ENCODE results near the gene THSD4.

DNA sequence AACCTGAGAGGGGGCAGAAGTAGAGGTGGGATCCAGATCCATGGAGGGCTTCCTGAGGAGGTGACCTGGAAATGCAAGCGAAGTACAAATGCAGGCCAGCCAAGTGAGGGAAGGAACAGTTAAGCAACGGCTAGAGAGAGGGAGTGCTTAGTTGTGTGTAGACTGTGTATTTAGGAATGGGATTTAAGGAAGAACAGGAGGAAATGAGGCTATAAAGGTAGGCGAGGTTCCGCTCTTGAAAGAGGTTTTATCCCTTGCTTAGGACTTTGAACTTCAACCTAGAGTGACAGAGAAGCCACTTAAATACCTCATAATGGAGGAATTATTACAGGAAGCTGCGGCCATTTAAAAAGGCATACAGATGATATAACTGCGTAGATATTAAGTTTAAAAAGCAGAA is 295.1 kb downstream of the THSD4 start:
- TF ChIP-seq POLR2A (IDR thresholded peaks at IDR 0.05; ENCODE audit: low read depth, low read length) (no peak), SMC3 (IDR thresholded peaks at IDR 0.05; ENCODE audit: low read depth, low read length) (no peak)
- TF ChIP-seq, protein P1, sequence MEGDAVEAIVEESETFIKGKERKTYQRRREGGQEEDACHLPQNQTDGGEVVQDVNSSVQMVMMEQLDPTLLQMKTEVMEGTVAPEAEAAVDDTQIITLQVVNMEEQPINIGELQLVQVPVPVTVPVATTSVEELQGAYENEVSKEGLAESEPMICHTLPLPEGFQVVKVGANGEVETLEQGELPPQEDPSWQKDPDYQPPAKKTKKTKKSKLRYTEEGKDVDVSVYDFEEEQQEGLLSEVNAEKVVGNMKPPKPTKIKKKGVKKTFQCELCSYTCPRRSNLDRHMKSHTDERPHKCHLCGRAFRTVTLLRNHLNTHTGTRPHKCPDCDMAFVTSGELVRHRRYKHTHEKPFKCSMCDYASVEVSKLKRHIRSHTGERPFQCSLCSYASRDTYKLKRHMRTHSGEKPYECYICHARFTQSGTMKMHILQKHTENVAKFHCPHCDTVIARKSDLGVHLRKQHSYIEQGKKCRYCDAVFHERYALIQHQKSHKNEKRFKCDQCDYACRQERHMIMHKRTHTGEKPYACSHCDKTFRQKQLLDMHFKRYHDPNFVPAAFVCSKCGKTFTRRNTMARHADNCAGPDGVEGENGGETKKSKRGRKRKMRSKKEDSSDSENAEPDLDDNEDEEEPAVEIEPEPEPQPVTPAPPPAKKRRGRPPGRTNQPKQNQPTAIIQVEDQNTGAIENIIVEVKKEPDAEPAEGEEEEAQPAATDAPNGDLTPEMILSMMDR (conservative IDR thresholded peaks at IDR 0.05; ENCODE audit: low read depth, low read length), result no peak

All from IMR-90 (cell line).